Lower leg skin (tissue), 3 donors: ENCODE data around the gene THEMIS2.

ENCODE experiments used
- POLR2A ChIP-seq, 2 donors: fragments of 450-650 bp; IDR thresholded peaks; one replicate each; pipeline ENCODE4 v1.6.1; 2016 to 2017; ENCODE audit warnings: antibody characterized with exemption in 2 of 2, mild to moderate bottlenecking in 1 of 2, moderate library complexity in 1 of 2
- TF ChIP-seq, protein P1 (sequence below), 3 donors: fragments of 450-650 bp; IDR thresholded peaks; one replicate each; pipeline ENCODE4 v1.5.1; 2016; ENCODE audit warnings: antibody characterized with exemption in 3 of 3, mild to moderate bottlenecking in 3 of 3, moderate library complexity in 2 of 3

DNA sequence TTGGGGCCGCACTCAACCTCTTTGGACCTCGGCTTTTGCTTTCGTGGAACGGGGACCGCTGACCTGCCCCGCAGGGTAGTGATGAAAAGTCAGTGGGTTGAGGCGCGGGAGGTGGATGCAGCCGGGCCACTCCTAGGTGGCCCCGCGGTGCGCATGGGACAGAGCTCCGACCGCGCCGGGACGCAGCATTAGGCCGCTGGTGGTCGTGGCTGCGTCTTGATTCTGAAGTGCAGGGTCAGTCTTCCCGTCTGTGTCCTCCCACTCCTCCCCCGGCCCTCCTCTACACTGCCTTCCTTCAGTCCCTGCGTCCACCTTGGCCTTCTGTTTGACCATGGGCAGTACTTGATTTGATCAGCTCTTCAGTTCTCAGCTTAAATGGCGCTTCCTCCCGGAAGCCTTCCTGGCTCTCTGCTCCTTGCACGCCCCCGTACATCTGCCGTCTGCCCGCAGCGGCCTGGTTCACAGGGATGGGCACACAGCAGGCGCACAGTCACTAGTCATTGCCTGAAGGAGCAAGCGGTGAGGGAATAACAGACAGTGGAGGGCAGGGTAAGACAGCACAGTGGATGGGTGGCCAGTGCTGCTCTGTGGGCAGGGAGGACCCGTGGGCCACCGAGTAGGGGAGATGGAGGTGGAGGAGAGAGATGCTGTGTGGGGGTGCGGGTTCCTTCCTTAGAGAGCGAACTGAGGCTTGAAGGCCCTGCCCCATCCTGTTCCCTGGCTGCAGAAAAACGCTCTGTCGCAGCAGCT is 633 bp downstream of the THEMIS2 start:
- TF ChIP-seq, protein P1, sequence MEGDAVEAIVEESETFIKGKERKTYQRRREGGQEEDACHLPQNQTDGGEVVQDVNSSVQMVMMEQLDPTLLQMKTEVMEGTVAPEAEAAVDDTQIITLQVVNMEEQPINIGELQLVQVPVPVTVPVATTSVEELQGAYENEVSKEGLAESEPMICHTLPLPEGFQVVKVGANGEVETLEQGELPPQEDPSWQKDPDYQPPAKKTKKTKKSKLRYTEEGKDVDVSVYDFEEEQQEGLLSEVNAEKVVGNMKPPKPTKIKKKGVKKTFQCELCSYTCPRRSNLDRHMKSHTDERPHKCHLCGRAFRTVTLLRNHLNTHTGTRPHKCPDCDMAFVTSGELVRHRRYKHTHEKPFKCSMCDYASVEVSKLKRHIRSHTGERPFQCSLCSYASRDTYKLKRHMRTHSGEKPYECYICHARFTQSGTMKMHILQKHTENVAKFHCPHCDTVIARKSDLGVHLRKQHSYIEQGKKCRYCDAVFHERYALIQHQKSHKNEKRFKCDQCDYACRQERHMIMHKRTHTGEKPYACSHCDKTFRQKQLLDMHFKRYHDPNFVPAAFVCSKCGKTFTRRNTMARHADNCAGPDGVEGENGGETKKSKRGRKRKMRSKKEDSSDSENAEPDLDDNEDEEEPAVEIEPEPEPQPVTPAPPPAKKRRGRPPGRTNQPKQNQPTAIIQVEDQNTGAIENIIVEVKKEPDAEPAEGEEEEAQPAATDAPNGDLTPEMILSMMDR (IDR thresholded peaks at IDR 0.05) = no peak
- TF ChIP-seq POLR2A (IDR thresholded peaks at IDR 0.05) = no peak
